LNCaP clone FGC (cell line): Measurements from ENCODE around the gene BLVRB.

Experiments
- DNase-seq: peaks from one replicate; pipeline ENCODE4 v3.0.0-alpha.2; 2011; ENCODE audit warnings: low read depth
- H3K4me3 ChIP-seq: 2 replicates; pipeline ENCODE4 v1.5.1; 2011; ENCODE audit warnings: mild to moderate bottlenecking, low read depth, low read length, control low read depth
- CTCF ChIP-seq: IDR thresholded peaks from 2 replicates; pipeline ENCODE4 v1.5.1; 2012; ENCODE audit warnings: mild to moderate bottlenecking; ENCODE audit not compliant: control insufficient read depth, insufficient read depth; ENCODE audit errors: extremely low read depth

BLVRB gene

GRCh38 chr19:40444000-40444824, 21.3 kb downstream of the BLVRB start, which contains the start of gene SERTAD3:
SERTAD3 (minus strand) TSS chr19:40444335; CDS start chr19:40442080, 2,255 bp downstream.
- TF ChIP-seq CTCF, result no peak
- peak within 1 kb of the TSS; percentile 95 for H3K4me3 ChIP-seq
- peak; percentile 66 for DNase-seq

- no peak for TF ChIP-seq CTCF
- H3K4me3 ChIP-seq, result peak overlapping the region; percentile 95
- DNase-seq, result peak; percentile 99
Observed at GRCh38 chr19:40443131-40443999, 22.2 kb downstream of the BLVRB start.

- DNase-seq, result no peak
- no peak for TF ChIP-seq CTCF
- peak overlapping the region; percentile 95 for H3K4me3 ChIP-seq
Observed at GRCh38 chr19:40442328-40443130, 23.0 kb downstream of the BLVRB start.

GRCh38 chr19:40441719-40442253, 23.8 kb downstream of the BLVRB start:
- no peak for TF ChIP-seq CTCF
- DNase-seq, result no peak
- peak overlapping the region; percentile 95; the same call in 1 of the 2 replicates for H3K4me3 ChIP-seq

GRCh38 chr19:40438284-40438683, 27.3 kb downstream of the BLVRB start:
- no peak for TF ChIP-seq CTCF
- no peak overlapping the region for H3K4me3 ChIP-seq
- no peak for DNase-seq
